ENCODE results near the gene CCDC3. TPM values are rescaled to one million over a fixed set of nuclear protein-coding genes. Genes with fewer than 3 reads are reported as not detected.
A peak's percentile ranks its signal among the peaks of the same experiment; 100 is the strongest.

CCDC3 gene
- total and polyA plus RNA-seq, 2 experiments from 2014 or later, result 4.3 to 6.7 TPM

GRCh38 chr10:12957081-12957480 lies 44.4 kb downstream of the CCDC3 start:
- Histone ChIP-seq H3K27me3 (no peaks in the 10 kb centered on the region), H3K36me3 (no peaks in the 10 kb centered on the region), H3K4me3 (no peak overlapping the region), H3K27ac (no peak overlapping the region), H3K9me3 (ENCODE audit: low read depth) (no peaks in the 10 kb centered on the region), H3K4me1 (ENCODE audit: low read depth) (no peaks in the 10 kb centered on the region)
- no peak for TF ChIP-seq CTCF (IDR thresholded peaks at IDR 0.05; ENCODE audit: low read depth, low read length)
- no peak for DNase-seq (ENCODE audit: low read depth in 1 of 2, low spot score in 1 of 2)

GRCh38 chr10:12954866-12955265 lies 46.6 kb downstream of the CCDC3 start:
- no peak overlapping the region for H3K4me3 ChIP-seq
- H3K27me3 ChIP-seq, result no peaks in the 10 kb centered on the region
- H3K27ac ChIP-seq, result no peak overlapping the region

GRCh38 chr10:12950583-12951128 lies 50.9 kb downstream of the CCDC3 start:
- Histone ChIP-seq H3K27me3 (no peaks in the 10 kb centered on the region), H3K27ac (no peak overlapping the region), H3K9me3 (ENCODE audit: low read depth) (no peaks in the 10 kb centered on the region), H3K36me3 (no peaks in the 10 kb centered on the region), H3K4me3 (no peak overlapping the region), H3K4me1 (ENCODE audit: low read depth) (no peaks in the 10 kb centered on the region)
- DNase-seq (ENCODE audit: low read depth in 1 of 2, low spot score in 1 of 2), result no peak
- no peak for TF ChIP-seq CTCF (IDR thresholded peaks at IDR 0.05; ENCODE audit: low read depth, low read length)

More at GRCh38 chr10:12954866-12955265, 46.6 kb downstream of the CCDC3 start:
- no peak for TF ChIP-seq CTCF (IDR thresholded peaks at IDR 0.05; ENCODE audit: low read depth, low read length)
- no peaks in the 10 kb centered on the region for H3K36me3 ChIP-seq
- H3K9me3 ChIP-seq (ENCODE audit: low read depth), result no peaks in the 10 kb centered on the region
- no peak for DNase-seq (ENCODE audit: low read depth in 1 of 2, low spot score in 1 of 2)
- no peaks in the 10 kb centered on the region for H3K4me1 ChIP-seq (ENCODE audit: low read depth)

- peak; percentile 24 for TF ChIP-seq CTCF (IDR thresholded peaks at IDR 0.05; ENCODE audit: low read depth, low read length)
- H3K4me3 ChIP-seq, result no peak overlapping the region
- no peaks in the 10 kb centered on the region for H3K4me1 ChIP-seq (ENCODE audit: low read depth)
- H3K9me3 ChIP-seq (ENCODE audit: low read depth), result no peaks in the 10 kb centered on the region
- no peak overlapping the region for H3K27ac ChIP-seq
- no peak for DNase-seq (ENCODE audit: low read depth in 1 of 2, low spot score in 1 of 2)
- no peaks in the 10 kb centered on the region for H3K27me3 ChIP-seq
- H3K36me3 ChIP-seq, result no peaks in the 10 kb centered on the region
Measured at GRCh38 chr10:12949248-12949647, 52.3 kb downstream of the CCDC3 start.

- no peaks in the 10 kb centered on the region for H3K9me3 ChIP-seq (ENCODE audit: low read depth)
- DNase-seq (ENCODE audit: low read depth in 1 of 2, low spot score in 1 of 2), result no peak
- TF ChIP-seq CTCF (IDR thresholded peaks at IDR 0.05; ENCODE audit: low read depth, low read length), result no peak
- no peaks in the 10 kb centered on the region for H3K36me3 ChIP-seq
- H3K27ac ChIP-seq, result no peak overlapping the region
- no peaks in the 10 kb centered on the region for H3K27me3 ChIP-seq
- H3K4me1 ChIP-seq (ENCODE audit: low read depth), result no peaks in the 10 kb centered on the region
- H3K4me3 ChIP-seq, result no peak overlapping the region
Measured at GRCh38 chr10:12947741-12948140, 53.8 kb downstream of the CCDC3 start.
